K562 (cell line): ENCODE data around the gene SUOX. TPM values are rescaled to one million over a fixed set of nuclear protein-coding genes. Genes with fewer than 3 reads are reported as not detected.

Experiments used
- CUX1 ChIP-seq: fragments of 200-800 bp; sonication (Bioruptor generic); IDR thresholded peaks from 2 replicates; pipeline ENCODE4 v1.6.1; 2016; ENCODE audit warnings: missing genetic modification characterization, missing compliant biosample characterization
- HDAC8 ChIP-seq: fragments of 450-650 bp; IDR thresholded peaks from 2 replicates; pipeline ENCODE4 v1.6.1; 2016; ENCODE audit warnings: mild to moderate bottlenecking, missing genetic modification characterization, moderate library complexity, missing compliant biosample characterization
- HMGN3 ChIP-seq: IDR thresholded peaks from 2 replicates; pipeline ENCODE4 v1.6.1; 2011; ENCODE audit warnings: borderline replicate concordance, low read depth, mild to moderate bottlenecking, mixed read lengths, low read length; ENCODE audit not compliant: insufficient read length; ENCODE audit errors: extremely low read depth
- MEF2D ChIP-seq: conservative IDR thresholded peaks from 2 replicates; pipeline ENCODE4 v1.6.1; 2016; ENCODE audit warnings: low read depth, missing genetic modification characterization, missing compliant biosample characterization
- NKRF ChIP-seq: fragments of 450-650 bp; IDR thresholded peaks from 2 replicates; pipeline ENCODE4 v1.6.1; 2016; ENCODE audit warnings: borderline replicate concordance
- PHB ChIP-seq: fragments of 250-450 bp; sonication (Bioruptor Pico); IDR thresholded peaks from 2 replicates; pipeline ENCODE4 v1.5.0; 2021
- POLR2AphosphoS5 ChIP-seq: IDR thresholded peaks from 2 replicates; pipeline ENCODE4 v1.6.1; 2011; ENCODE audit warnings: mild to moderate bottlenecking, low read depth, low read length, moderate library complexity; ENCODE audit not compliant: control insufficient read depth, insufficient read depth
- RBM22 ChIP-seq: fragments of 200-400 bp; formaldehyde crosslinking; IDR thresholded peaks from 2 replicates; pipeline ENCODE4 v1.6.1; 2018; ENCODE audit warnings: low read length, low read depth; ENCODE audit not compliant: poor library complexity, severe bottlenecking
- SMAD1 ChIP-seq: fragments of 150-350 bp; IDR thresholded peaks from 2 replicates; pipeline ENCODE4 v1.6.1; 2014; ENCODE audit warnings: low read length, low read depth; ENCODE audit not compliant: partially characterized antibody
- SNIP1 ChIP-seq: fragments of 450-650 bp; IDR thresholded peaks from 2 replicates; pipeline ENCODE4 v1.7.1; 2017; ENCODE audit warnings: low read depth, mild to moderate bottlenecking
- SP1 ChIP-seq: sonication (generic); formaldehyde crosslinking; IDR thresholded peaks from 2 replicates; pipeline ENCODE4 v1.8.1; 2022; ENCODE audit warnings: mild to moderate bottlenecking, missing genetic modification reagents
- TEAD4 ChIP-seq, 2 experiments: sonication (generic) in 1 of 2; formaldehyde crosslinking in 1 of 2; IDR thresholded peaks; 2 replicates each; pipeline versions ENCODE4 v1.6.1 to v1.8.0; 2012 to 2022; ENCODE audit warnings: borderline replicate concordance in 1 of 2, inconsistent platforms in 1 of 2, low read length in 1 of 2, mild to moderate bottlenecking in 1 of 2, missing genetic modification reagents in 1 of 2
- ZNF395 ChIP-seq: fragments of 200-800 bp; sonication (Bioruptor generic); IDR thresholded peaks from 2 replicates; pipeline ENCODE4 v1.6.1; 2017; ENCODE audit warnings: missing genetic modification characterization, missing compliant biosample characterization
- ZNF561 ChIP-seq: fragments of 450-650 bp; formaldehyde crosslinking; conservative IDR thresholded peaks from 2 replicates; pipeline ENCODE4 v1.4.0; 2020; ENCODE audit warnings: mild to moderate bottlenecking, moderate library complexity
- ZNF584 ChIP-seq: fragments of 200-800 bp; sonication (Bioruptor generic); IDR thresholded peaks from 2 replicates; pipeline ENCODE4 v1.6.1; 2016; ENCODE audit warnings: low read depth, mild to moderate bottlenecking, missing genetic modification characterization, missing compliant biosample characterization
- polyA plus RNA-seq, 8 experiments: library from polyadenylated mRNA; depleted of rRNA in 4 of 8; stranded (reverse) in 5 of 8; unstranded in 3 of 8; fragments of >200 nt; fragmentation: Nextera tagmentation in 2 of 8; fragmentation: Illumina TruSeq in 1 of 8; extraction: Ambion mirVana in 2 of 8; extraction: Trizol in 1 of 8; gene quantifications; 2 replicates each; pipeline versions ENCODE4 v1.2.1 to v1.2.3, GENCODE V29; 2011 to 2014; ENCODE audit warnings: inconsistent platforms in 1 of 8, missing spikeins in 1 of 8
- total RNA-seq, 7 experiments: library from RNA; depleted of rRNA in 6 of 7; stranded (reverse); fragments of >200 nt in 6 of 7; fragmentation: Illumina TruSeq in 2 of 7; extraction: Trizol in 2 of 7; gene quantifications; 2 replicates each; pipeline versions ENCODE4 v1.2.1 to v1.2.3, GENCODE V29; 2011 to 2021; ENCODE audit warnings: low replicate concordance in 1 of 7

The SUOX gene
- total and polyA plus RNA-seq, 9 of the 15 experiments (the other 6 are each of a cell fraction or from before 2014, with no cell fraction given), result 9.2 to 39.7 (median 25.4) TPM

- TF ChIP-seq CUX1 (CRISPR knock-in tag) (no peak), MEF2D (tag) (peak; percentile 74; the same call in 1 of the 2 replicates), SMAD1 (peak; percentile 92), PHB (CRISPR knock-in tag) (0 out of 2 replicates have a peak, but pooled peaks have one; percentile 65), NKRF (peak; percentile 95), RBM22 (peak; percentile 76), ZNF395 (CRISPR knock-in tag) (peak; percentile 97), ZNF584 (CRISPR knock-in tag) (peak; percentile 78; the same call in 1 of the 2 replicates), SNIP1 (no peak), TEAD4 (IDR thresholded peaks at IDR 0.05; ENCODE audit: low read length) (peak; percentile 48), TEAD4 (CRISPR knock-in tag; IDR thresholded peaks at IDR 0.05; ENCODE audit: borderline replicate concordance) (no peak), HDAC8 (tag) (peak; percentile 88), SP1 (CRISPR knock-in tag) (peak; percentile 96), HMGN3 (no peak), ZNF561 (CRISPR knock-in tag) (no peak), POLR2AphosphoS5 (peak; percentile 99)
Measured at GRCh38 chr12:56041552-56042429, 44.7 kb downstream of the SUOX start, which contains the start of gene RPS26 (continued).
